Stimulated activated CD8-positive, alpha-beta memory T cell treated with anti-CD3 and anti-CD28 coated beads, Interleukin-12 subunit alpha, Interleukin-12 subunit beta, amount 100 ng/mL, for 1 hour (primary cell): Measurements from ENCODE around the gene HK1.
"Not testable (repeated sequence)": the region's sequence is repeated elsewhere in the genome, so short reads cannot be mapped to it uniquely, and the experiment has no call there.

ENCODE experiments used
- DNase-seq: peaks from one replicate; pipeline ENCODE4 v3.0.0-alpha.2; 2020; ENCODE audit warnings: low read depth

Gene HK1

DNA sequence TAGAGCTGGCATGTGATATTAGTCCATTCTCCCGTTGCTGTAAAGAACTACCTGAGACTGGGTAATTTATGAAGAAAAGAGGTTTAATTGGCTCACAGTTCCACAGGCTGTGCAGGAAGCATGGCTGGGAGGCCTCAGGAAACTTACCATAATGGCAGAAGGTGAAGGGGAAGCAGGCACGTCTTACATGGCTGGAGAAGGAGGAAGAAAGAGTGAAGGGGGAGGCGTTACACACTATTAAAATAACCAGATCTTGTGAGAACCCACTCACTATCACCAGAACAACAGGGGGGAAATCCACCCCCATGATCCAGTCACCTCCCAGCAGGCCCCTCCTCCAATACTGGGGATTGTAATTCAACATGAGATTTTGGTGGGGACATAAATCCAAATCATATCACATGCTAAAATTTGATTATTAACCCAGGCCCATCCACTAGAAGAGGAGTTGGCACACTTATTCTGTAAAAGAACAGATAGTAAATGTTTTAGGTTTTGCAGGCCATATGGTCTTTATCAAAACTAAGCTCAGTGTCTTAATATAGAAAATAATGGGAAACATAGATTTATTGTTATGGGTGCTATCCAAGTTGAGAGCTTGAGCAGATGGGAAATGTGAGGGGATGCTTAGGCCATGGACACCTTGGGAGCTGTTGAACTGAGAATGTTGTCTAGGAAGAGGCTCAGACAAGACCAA is 18.6 kb upstream of the HK1 start:
- no peak for DNase-seq

DNA sequence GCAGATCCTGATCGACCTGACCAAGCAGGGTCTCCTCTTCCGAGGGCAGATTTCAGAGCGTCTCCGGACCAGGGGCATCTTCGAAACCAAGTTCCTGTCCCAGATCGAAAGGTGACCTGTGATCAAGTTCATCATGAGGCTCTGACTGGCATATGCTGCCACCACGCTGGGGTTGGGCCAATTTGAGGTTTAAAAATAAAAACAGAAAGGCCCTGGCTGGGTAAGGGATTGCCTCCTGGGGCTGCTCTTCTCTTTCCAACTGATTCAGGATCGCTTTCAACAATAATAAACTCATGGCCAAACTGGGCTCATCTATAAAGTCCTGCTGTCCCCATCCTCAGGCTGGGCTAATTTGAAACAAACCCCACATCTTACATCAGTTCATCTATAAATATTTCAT is 17.1 kb upstream of the HK1 start:
- DNase-seq = no peak

DNA sequence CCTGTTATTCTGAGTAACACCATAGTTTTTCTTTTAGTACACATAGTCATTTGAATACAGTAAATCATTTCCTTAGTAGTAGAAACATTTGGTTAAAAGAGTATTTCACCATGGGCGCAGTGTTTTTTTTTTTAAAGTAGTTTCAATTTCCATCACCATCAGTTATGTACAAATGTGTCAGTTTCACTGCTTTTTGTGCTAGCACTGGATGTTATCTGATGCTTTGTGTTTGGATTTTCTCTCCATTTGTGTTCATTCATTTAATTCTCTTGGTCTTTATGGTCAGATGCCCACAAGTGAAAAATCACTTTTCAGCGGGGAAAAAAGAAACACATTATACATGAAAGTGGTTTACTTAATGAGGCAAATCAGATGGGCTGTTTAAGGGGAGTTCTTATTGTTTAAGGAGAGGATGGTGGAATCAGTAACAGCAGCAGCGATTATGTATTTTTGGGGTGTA is 16.0 kb upstream of the HK1 start:
- no peak for DNase-seq

DNA sequence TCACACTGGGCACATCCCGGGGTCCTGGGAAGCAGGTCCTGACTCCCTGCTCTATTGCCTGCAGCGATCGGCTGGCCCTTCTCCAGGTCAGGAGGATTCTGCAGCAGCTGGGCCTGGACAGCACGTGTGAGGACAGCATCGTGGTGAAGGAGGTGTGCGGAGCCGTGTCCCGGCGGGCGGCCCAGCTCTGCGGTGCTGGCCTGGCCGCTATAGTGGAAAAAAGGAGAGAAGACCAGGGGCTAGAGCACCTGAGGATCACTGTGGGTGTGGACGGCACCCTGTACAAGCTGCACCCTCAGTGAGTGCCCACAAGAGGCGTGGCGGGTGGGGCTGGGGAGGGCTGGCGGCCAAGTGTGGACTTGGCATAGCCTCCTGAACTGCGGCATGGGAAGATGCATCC is 12.8 kb upstream of the HK1 start:
- DNase-seq = no peak

DNA sequence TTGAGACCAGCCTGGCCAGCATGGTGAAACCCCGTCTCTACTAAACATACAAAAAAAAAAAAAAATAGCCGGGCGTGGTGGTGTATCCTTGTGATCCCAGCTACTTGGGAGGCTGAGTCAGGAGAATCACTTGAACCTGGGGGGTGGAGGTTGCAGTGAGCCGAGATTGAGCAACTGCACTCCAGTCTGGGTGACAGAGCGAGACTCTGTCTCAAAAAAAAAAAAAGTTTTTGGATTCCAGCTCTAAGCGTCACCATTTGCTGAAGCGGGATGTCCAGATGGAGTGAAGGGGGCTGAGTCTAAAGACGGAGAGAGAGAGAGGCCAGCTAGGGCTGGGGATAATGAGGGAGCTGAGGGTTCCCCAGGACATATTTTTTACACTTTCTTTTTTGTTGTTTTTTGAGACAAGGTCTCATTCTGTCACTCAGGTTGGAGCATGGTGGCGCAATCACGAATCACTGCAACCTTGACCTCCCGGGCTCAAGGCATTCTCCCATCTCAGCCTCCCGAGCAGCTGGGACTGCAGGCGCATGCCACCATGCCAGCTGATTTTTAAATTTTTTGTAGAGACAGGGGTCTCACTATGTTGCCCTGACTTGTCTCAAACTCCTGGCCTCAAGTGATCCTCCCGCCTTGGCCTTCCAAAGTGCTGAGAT is 9.4 kb upstream of the HK1 start:
- no peak for DNase-seq

DNA sequence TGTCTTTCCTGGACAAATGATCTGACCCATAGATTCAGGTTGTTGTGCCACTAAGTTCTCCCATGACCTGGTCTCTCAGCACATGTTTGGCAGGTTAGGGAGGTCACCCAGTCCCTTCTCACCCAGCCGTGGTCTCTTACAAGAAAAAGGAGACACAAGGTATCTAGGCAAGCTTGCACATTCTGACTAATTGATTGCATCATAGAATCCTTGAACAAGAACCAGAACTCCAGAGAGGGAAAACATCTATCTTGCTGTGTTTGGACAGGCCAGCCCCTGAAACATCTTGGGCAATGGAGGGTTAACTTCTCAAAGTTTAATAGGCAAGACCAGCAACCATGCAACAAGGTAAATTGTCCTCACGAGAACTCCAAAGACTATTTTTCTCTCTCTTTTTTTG is 8.5 kb upstream of the HK1 start:
- no peak for DNase-seq

DNA sequence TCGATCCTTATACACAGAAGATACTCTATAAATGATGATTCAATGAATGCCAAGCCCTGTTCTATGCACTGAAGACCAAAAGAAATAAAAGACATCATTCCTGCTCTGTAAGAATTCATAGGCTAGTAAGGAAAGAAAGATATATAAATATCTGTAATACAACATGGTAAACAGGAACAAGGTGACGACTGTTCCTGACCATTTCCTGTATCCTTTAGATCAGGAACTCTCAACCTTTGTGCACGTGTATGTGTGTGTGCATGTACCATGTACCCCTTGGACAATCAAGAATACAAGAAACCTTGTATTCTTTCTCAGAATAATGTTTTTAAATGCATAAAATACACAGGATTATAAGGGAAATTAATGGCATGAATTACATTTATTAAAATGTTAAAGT is 7.3 kb upstream of the HK1 start:
- no peak for DNase-seq

DNA sequence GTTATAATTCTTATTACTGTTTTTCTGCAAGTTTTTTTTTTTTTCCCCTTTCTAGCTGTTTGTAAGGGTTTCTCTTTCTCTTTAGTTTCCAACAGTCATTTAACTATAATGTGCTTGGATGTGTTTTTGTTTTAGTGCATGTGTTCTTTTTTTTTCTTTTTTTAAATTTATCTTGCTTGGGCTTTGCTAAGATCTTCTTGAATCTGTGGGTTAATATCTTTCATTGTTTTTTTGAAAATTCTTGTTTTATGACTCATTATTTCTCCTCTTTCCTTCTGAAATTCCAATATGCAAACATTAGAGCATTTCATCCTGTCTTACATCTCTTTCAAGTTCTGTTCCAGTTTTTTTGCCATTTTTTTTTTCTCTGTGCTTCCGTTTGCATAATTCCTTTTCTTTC is 5.7 kb upstream of the HK1 start:
- DNase-seq = no peak

DNA sequence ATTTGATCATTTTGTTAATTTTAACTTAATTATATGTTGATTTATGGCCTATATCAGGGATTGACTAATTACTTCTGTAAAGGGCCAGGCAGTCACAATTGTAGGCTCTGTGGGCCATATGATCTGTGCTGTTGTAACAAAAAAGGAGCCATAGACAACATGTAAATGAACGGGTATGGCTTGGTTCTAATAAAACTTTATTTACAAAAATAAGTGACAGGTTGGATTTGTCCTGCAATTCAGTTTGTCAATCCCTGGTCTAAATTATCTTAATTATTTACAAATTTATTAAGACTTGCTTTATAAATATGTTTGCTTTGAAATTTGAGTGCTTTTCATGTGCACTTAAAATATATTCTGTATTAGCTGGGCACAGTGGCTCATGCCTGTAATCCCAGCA is 2.9 kb upstream of the HK1 start:
- no peak for DNase-seq

DNA sequence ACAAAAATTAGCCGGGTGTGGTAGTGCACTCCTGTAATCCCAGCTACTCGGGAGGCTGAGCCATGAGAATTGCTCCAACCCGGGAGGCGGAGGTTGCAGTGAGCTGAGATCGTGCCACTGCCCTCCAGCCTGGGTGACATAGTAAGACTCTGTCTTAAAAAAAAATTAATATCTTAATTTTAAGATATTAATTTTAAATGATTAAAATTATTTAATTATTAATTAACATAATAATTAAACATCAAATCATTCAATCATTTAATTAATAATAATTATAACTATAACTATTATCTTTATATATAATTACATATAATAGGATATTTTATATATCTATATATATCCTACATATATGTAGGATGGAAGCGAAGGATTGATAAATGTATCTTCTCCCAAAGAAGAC is 1.8 kb upstream of the HK1 start:
- no peak for DNase-seq

DNA sequence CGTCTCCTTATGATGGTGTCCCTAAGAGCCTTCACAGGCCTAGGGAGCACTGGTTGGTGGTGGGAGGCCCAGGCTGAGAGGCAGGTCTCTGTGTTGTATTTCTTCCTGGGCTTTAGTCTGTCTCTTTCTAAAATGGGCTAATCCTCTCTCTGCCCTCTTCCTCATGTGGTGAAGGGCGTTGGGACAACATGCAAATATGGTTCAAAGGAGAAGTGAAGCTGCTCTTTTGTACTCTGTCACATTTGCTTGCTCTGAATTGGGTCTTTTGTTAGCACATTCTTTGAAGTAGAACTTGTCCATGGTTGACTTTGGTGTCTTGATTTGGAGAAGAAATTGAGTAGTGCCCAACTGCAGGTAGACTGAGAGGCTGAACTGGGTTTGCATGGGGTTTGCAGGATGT is 814 bp downstream of the HK1 start:
- DNase-seq = no peak

DNA sequence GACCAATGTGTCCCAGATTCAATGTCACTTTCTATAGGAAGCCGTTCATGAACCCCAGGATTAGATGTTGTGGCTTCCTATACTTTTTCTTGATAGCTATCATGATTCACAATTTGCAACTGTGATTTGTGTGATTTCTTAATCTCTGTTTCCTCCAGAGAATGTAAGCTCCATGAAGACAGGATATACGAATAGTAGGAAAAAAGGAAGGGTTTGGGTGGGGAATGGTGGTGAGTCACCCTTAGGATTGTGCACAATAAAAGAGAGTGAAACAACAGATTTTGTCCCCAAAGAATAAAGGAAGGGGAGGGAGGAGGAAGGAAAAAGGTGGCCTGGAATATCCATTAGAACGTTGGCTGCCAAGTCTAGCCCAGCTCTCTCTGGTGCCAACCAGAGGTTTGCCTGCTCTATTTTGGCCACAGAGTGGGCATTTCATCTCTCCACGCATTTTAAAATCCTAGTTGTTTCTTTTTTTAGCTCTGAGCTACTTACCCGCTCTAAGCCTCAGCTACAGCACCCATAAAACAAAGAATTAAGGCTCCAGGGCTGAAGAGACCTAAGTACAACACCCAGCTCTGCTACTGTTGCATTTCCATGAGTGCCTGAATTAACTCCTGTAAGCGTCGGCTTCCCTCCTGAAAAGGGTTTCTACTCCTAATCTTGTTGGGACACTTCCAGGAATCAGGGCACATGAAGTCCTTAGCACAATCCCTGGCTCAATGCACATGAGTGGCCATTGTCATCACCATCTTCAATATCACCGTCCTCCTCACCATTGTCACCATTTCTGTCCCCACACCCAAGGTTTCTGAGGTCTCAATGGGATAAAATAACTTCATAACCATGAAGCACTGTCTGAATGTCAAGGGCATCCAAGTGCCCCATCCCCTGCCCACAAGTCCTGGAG is 3.5 kb downstream of the HK1 start:
- DNase-seq = no peak

DNA sequence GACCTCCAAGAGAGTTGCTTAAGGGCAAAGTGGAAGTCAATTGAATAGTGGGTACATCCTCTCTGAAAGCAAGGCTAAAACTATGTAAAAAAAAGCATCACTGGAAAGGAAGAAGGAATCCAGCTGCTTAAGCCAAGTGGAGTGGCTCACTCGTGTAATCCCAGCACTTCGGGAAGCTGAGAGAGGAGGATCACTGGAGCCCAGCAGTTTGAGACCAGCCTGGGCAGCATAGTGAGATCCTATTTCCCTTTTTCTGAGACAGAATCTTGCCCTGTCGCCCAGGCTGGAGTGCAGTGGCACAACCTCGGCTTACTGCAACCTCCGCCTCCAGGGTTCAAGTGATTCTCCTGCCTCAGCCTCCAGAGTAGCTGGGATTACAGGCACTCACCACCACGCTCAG is 6.1 kb downstream of the HK1 start:
- not testable (repeated sequence) for DNase-seq

DNA sequence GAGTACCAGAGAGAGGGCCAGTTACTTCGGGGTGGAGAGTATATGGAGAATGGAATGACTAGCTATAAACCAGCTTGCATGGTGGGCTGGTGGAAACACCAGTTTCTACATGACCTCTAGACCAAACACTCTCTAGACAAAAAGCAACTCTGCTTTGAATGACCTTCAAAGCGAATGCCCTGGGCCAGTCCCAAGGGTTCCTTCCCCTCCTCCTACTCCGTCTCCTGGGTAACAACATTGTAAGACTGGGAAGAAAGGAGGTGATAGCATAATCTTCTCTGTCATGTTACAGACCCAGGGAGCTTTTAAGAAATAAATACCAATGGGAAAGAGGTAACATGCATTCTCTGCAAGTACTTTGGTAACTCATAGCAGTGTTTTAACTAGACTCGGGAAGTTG is 7.4 kb downstream of the HK1 start:
- DNase-seq = no peak

DNA sequence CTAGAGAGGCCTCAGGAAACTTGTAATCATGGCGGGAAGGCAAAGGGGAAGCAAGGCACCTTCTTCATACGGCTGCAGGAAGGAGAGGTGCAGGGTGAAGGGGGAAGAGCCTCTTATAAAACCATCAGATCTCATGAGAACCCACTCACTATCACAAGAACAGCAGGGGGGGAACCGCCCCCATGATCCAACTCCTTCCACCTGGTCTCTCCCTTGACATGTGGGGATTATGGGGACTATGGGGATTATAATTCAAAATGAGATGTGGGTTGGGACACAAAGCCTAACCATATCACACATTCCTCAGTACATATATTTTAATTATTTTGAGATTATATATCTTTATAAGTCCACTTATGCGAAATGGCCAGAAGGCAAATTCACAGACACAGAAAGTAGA is 8.9 kb downstream of the HK1 start:
- DNase-seq = no peak

DNA sequence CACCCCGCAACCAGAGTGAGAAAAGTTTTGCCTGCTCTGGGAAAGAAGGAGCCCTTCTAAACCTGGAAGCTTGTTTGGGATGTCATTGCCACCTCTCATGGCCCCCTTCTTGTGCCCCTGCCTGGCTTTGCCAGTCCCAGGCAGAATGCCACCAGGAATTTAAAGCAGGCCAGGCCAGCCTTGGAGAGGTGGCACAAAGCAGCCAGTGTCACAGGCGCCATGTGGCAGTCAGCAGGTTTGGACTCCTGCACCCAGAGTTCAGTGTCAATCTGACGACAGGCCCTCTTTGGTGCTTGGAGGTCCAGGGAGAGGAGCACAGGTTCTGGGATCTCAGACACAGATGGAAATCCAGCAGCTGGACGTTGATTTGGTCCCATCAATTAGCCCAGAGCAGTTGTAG is 12.7 kb downstream of the HK1 start:
- DNase-seq = no peak

DNA sequence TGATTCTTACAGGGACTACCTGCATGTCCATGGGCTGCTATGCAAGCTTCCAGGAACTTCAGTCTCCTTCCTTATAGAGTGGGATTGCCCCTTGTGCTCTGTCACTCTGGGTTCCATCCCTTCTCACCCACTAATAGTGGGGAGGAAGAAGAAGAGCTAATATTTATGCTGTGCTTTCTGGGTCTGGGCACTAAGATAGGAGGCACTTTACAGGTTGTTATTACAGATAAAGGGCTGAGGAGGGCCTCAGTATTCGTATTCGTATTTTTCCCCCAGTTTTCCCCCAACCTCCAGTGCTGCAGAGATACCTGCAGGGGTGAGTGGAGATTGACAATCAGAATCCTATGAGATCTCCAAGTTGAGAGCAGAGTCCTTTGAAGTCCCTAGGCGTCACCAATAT is 14.2 kb downstream of the HK1 start:
- no peak for DNase-seq

DNA sequence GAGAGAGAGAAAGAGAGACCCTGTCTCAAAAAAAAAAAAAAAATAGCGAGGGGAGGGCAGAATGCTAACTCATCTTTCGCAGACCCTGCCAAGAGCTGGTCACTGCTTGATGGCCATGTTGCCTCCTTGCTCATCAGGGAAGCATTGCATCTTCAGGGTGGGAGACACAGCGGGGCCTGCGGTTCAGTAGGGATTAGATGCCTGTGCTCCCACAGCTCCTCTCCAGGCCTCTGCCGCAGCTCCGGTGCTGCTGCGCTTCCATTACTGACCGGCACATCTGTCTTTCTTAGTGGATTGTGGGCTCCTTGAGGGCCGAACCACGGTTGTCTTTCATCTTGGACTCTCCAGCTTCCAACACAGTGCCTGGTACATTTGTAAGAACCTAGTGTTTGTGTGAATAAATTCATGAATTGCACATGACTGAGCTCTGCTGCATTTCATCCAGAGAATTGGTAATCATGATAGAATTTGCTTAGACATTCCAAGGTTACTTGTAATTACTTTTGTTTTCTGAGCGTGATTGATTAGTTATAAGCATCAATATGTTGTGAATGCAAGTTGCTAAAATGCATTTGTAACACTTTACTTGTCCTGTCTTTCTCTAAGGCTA is 16.8 kb downstream of the HK1 start:
- DNase-seq = no peak

DNA sequence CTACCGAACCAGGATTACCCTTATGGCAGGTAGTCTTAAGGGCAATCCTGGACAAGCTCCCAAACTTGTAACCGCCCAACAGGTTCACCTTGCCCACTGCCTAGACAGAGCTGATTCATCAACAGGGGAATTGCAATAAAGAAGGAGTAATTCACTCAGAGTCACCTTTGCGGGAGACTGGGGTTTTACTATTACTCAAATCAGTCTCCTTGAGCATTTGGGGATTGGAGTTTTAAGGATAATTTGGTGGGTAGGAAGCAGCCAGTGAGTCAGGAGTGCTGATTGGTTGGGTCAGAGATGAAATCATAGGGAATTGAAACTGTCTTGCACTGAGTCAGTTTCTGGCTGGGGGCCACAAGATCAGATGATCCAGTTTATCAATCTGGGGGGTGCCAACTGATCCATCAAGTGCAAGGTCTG is 25.3 kb downstream of the HK1 start:
- DNase-seq = no peak

DNA sequence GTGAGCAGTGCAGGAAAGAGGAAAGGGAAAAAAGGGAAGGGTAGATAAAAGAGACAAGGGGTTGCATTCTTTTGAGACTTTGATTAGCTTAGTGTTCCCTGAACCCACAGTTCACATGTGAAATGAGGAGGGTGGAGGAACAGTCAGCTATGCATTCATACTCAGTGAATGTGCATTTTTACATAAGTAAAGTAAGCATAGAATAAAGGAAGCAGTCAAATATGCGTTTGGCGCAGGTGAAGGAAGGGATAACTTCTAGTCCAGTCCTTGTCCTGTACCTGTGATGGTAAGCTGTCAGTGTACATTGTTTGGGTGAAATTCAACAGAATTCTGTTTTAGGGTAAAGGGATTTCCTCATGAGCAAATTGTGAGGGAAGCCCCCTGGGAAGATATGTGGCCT is 28.1 kb downstream of the HK1 start:
- no peak for DNase-seq

DNA sequence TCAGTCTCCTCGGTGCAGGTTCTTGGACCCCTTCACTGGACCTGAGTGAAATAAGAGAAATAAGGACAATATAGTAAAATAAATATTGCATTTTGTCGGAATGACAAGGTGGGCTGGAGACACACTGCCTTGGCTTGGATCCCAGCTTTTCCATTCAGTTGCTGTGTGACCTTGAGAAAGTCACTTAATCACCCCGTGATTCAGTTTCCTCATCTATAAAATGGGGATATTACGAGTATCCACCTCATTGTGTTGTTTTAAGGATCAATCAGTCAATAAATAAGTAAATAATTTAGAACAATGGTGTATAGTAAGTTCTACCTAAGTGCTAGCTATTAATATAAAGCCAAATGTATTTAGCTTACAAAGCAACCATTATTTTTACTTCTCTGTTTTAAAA is 29.1 kb downstream of the HK1 start:
- DNase-seq = no peak

DNA sequence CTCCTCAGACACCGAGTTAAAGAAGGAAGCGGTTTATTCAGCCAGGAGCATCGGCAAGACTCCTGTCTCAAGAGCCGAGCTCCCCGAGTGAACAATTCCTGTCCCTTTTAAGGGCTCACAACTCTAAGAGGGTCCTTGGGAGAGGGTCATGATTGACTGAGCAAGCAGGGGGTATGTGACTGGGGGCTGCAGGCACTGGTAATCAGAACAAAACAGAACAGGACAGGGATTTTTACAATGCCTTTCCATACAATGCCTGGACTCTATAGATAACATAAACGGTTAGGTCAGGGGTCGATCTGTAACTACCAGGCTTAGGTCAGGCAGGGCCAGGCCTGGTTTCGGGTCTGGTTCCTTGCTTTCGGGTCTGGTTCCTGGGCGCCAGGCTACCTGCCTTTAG is 30.0 kb downstream of the HK1 start:
- DNase-seq = not testable (repeated sequence)

DNA sequence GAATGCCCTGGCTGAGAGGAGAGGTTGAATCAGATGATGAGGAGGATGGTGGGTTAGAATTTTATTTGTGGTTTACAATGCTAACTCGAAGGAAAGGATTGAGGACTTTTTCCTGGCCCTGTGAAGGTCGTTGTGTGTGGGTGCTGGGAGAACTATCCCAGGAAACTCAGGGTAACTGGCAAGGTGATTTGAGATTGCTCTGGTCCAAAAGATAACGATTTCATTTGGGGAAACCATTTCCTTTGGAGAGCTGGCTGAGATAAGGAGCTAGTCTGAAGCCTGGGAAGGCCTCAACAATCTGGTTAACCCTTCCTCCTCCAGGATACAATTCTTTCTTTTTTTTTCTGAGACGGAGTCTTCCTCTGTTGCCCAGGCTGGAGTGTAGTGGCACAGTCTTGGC is 33.0 kb downstream of the HK1 start:
- DNase-seq = no peak
